ENCODE data around the gene ARL16. TPM values are rescaled to one million over a fixed set of nuclear protein-coding genes. Genes with fewer than 3 reads are reported as not detected.

ARL16 gene
- polyA plus RNA-seq, 1 donor from 2014 or later: 156 TPM

GRCh38 chr17:81660441-81660840, 23.2 kb downstream of the ARL16 start:
- no peaks in the 10 kb centered on the region for H3K9me2 ChIP-seq (ENCODE audit: insufficient read depth, low read length)
- no peak overlapping the region for H3K4me3 ChIP-seq (ENCODE audit: low read length)
- H4K20me1 ChIP-seq (ENCODE audit: insufficient read depth): no peaks in the 10 kb centered on the region
- TF ChIP-seq MXI1 (conservative IDR thresholded peaks at IDR 0.05; ENCODE audit: poor library complexity, severe bottlenecking) (no peak), TAF1 (IDR thresholded peaks at IDR 0.05; ENCODE audit: low read depth) (no peak), EP300 (conservative IDR thresholded peaks at IDR 0.05; ENCODE audit: poor library complexity, severe bottlenecking) (no peak), POLR2AphosphoS5 (IDR thresholded peaks at IDR 0.05) (no peak), SMC3 (conservative IDR thresholded peaks at IDR 0.05; ENCODE audit: poor library complexity) (no peak), RAD21 (conservative IDR thresholded peaks at IDR 0.05) (no peak), CTCF (IDR thresholded peaks at IDR 0.05; ENCODE audit: poor library complexity, severe bottlenecking) (no peak)
- H3K9me3 ChIP-seq (ENCODE audit: low read length): no peaks in the 10 kb centered on the region
- H3K36me3 ChIP-seq (ENCODE audit: insufficient read depth, low read length): no peaks in the 10 kb centered on the region
- no peak overlapping the region for H3K4me2 ChIP-seq (ENCODE audit: low read length)
- no peaks in the 10 kb centered on the region for H3K79me2 ChIP-seq (replicated peaks; ENCODE audit: insufficient read depth, low read length)
- no peak overlapping the region for H3K9ac ChIP-seq (ENCODE audit: low read length)
- H3K27ac ChIP-seq (ENCODE audit: low read length): no peak overlapping the region
- H3F3A ChIP-seq (ENCODE audit: insufficient read depth, low read length, poor library complexity, severe bottlenecking): no peaks in the 10 kb centered on the region
- H2AFZ ChIP-seq (ENCODE audit: low read depth, low read length): no peak overlapping the region
- H3K27me3 ChIP-seq (ENCODE audit: insufficient read depth, low read depth, low read length): no peaks in the 10 kb centered on the region

- no peaks in the 10 kb centered on the region for H3K27me3 ChIP-seq (ENCODE audit: insufficient read depth, low read depth, low read length)
- no peaks in the 10 kb centered on the region for H3F3A ChIP-seq (ENCODE audit: insufficient read depth, low read length, poor library complexity, severe bottlenecking)
Observed at GRCh38 chr17:81659038-81659437, 24.6 kb downstream of the ARL16 start.

More at GRCh38 chr17:81659038-81659437, 24.6 kb downstream of the ARL16 start:
- Histone ChIP-seq H3K4me2 (ENCODE audit: low read length) (no peak overlapping the region), H3K4me3 (ENCODE audit: low read length) (no peak overlapping the region), H3K9me3 (ENCODE audit: low read length) (no peaks in the 10 kb centered on the region), H4K20me1 (ENCODE audit: insufficient read depth) (no peaks in the 10 kb centered on the region), H2AFZ (ENCODE audit: low read depth, low read length) (no peak overlapping the region), H3K27ac (ENCODE audit: low read length) (no peak overlapping the region), H3K9ac (ENCODE audit: low read length) (no peak overlapping the region), H3K79me2 (replicated peaks; ENCODE audit: insufficient read depth, low read length) (no peaks in the 10 kb centered on the region), H3K36me3 (ENCODE audit: insufficient read depth, low read length) (no peaks in the 10 kb centered on the region), H3K9me2 (ENCODE audit: insufficient read depth, low read length) (no peaks in the 10 kb centered on the region)
- TF ChIP-seq EP300 (conservative IDR thresholded peaks at IDR 0.05; ENCODE audit: poor library complexity, severe bottlenecking) (no peak), MXI1 (conservative IDR thresholded peaks at IDR 0.05; ENCODE audit: poor library complexity, severe bottlenecking) (no peak), POLR2AphosphoS5 (IDR thresholded peaks at IDR 0.05) (no peak), SMC3 (conservative IDR thresholded peaks at IDR 0.05; ENCODE audit: poor library complexity) (no peak), EZH2 (IDR thresholded peaks at IDR 0.05; ENCODE audit: borderline replicate concordance, insufficient read depth, low read length, poor library complexity, severe bottlenecking) (no peak), CTCF (IDR thresholded peaks at IDR 0.05; ENCODE audit: poor library complexity, severe bottlenecking) (no peak), REST (IDR thresholded peaks at IDR 0.05; ENCODE audit: borderline replicate concordance) (no peak), RAD21 (conservative IDR thresholded peaks at IDR 0.05) (no peak), TAF1 (IDR thresholded peaks at IDR 0.05; ENCODE audit: low read depth) (no peak)

Data from neural cell (in vitro differentiated cells).